Measurements from ENCODE around the gene TM2D3.

Gene TM2D3

GRCh38 chr15:101614001-101614585 lies 38.1 kb downstream of the TM2D3 start:
- TF ChIP-seq EZH2phosphoT487 (IDR thresholded peaks at IDR 0.05; ENCODE audit: low read depth) (no peak), CTCF (IDR thresholded peaks at IDR 0.05; ENCODE audit: low read depth, low read length) (no peak)
- Histone ChIP-seq H4K20me1 (ENCODE audit: insufficient read depth, low read length) (no peaks in the 10 kb centered on the region), H3K9me3 (ENCODE audit: insufficient read depth, low read length) (no peaks in the 10 kb centered on the region), H3K36me3 (replicated peaks; ENCODE audit: low read depth, low read length) (no peaks in the 10 kb centered on the region), H3K27ac (ENCODE audit: low read length) (no peak overlapping the region), H3K4me3 (ENCODE audit: low read length) (no peak overlapping the region), H3K27me3 (ENCODE audit: low read depth, low read length) (no peaks in the 10 kb centered on the region), H3K9ac (ENCODE audit: low read length) (no peak overlapping the region), H3K4me1 (ENCODE audit: low read length) (no peaks in the 10 kb centered on the region), H3K79me2 (ENCODE audit: low read length) (no peaks in the 10 kb centered on the region), H2AFZ (ENCODE audit: low read depth, low read length) (no peak overlapping the region), H3K4me2 (ENCODE audit: low read length) (no peak overlapping the region)

- no peak for TF ChIP-seq CTCF (IDR thresholded peaks at IDR 0.05; ENCODE audit: low read depth, low read length)
- no peak for TF ChIP-seq EZH2phosphoT487 (IDR thresholded peaks at IDR 0.05; ENCODE audit: low read depth)
- H3K4me1 ChIP-seq (ENCODE audit: low read length), result no peaks in the 10 kb centered on the region
- H3K79me2 ChIP-seq (ENCODE audit: low read length), result no peaks in the 10 kb centered on the region
- no peak overlapping the region for H3K4me3 ChIP-seq (ENCODE audit: low read length)
- no peaks in the 10 kb centered on the region for H3K36me3 ChIP-seq (replicated peaks; ENCODE audit: low read depth, low read length)
- no peaks in the 10 kb centered on the region for H3K9me3 ChIP-seq (ENCODE audit: insufficient read depth, low read length)
- no peaks in the 10 kb centered on the region for H3K27me3 ChIP-seq (ENCODE audit: low read depth, low read length)
- H3K27ac ChIP-seq (ENCODE audit: low read length), result no peak overlapping the region
- H4K20me1 ChIP-seq (ENCODE audit: insufficient read depth, low read length), result no peaks in the 10 kb centered on the region
- no peak overlapping the region for H2AFZ ChIP-seq (ENCODE audit: low read depth, low read length)
- no peak overlapping the region for H3K4me2 ChIP-seq (ENCODE audit: low read length)
- H3K9ac ChIP-seq (ENCODE audit: low read length), result no peak overlapping the region
Observed at GRCh38 chr15:101613130-101614000, 38.8 kb downstream of the TM2D3 start.

GRCh38 chr15:101612676-101613075 lies 39.5 kb downstream of the TM2D3 start:
- no peak overlapping the region for H3K27ac ChIP-seq (ENCODE audit: low read length)
- H3K79me2 ChIP-seq (ENCODE audit: low read length), result no peaks in the 10 kb centered on the region
- no peak overlapping the region for H3K9ac ChIP-seq (ENCODE audit: low read length)
- no peaks in the 10 kb centered on the region for H3K27me3 ChIP-seq (ENCODE audit: low read depth, low read length)
- H3K4me3 ChIP-seq (ENCODE audit: low read length), result no peak overlapping the region
- no peak overlapping the region for H3K4me2 ChIP-seq (ENCODE audit: low read length)
- no peaks in the 10 kb centered on the region for H3K9me3 ChIP-seq (ENCODE audit: insufficient read depth, low read length)
- H4K20me1 ChIP-seq (ENCODE audit: insufficient read depth, low read length), result no peaks in the 10 kb centered on the region
- TF ChIP-seq CTCF (IDR thresholded peaks at IDR 0.05; ENCODE audit: low read depth, low read length) (no peak), EZH2phosphoT487 (IDR thresholded peaks at IDR 0.05; ENCODE audit: low read depth) (no peak)
- no peaks in the 10 kb centered on the region for H3K36me3 ChIP-seq (replicated peaks; ENCODE audit: low read depth, low read length)
- no peak overlapping the region for H2AFZ ChIP-seq (ENCODE audit: low read depth, low read length)
- no peaks in the 10 kb centered on the region for H3K4me1 ChIP-seq (ENCODE audit: low read length)

GRCh38 chr15:101611580-101612299 lies 40.4 kb downstream of the TM2D3 start:
- Histone ChIP-seq H3K4me2 (ENCODE audit: low read length) (no peak overlapping the region), H3K36me3 (replicated peaks; ENCODE audit: low read depth, low read length) (no peaks in the 10 kb centered on the region), H3K27ac (ENCODE audit: low read length) (no peak overlapping the region), H3K9ac (ENCODE audit: low read length) (no peak overlapping the region), H2AFZ (ENCODE audit: low read depth, low read length) (no peak overlapping the region), H3K4me1 (ENCODE audit: low read length) (no peaks in the 10 kb centered on the region), H3K27me3 (ENCODE audit: low read depth, low read length) (no peaks in the 10 kb centered on the region), H3K9me3 (ENCODE audit: insufficient read depth, low read length) (no peaks in the 10 kb centered on the region), H3K4me3 (ENCODE audit: low read length) (no peak overlapping the region), H4K20me1 (ENCODE audit: insufficient read depth, low read length) (no peaks in the 10 kb centered on the region), H3K79me2 (ENCODE audit: low read length) (no peaks in the 10 kb centered on the region)
- TF ChIP-seq CTCF (IDR thresholded peaks at IDR 0.05; ENCODE audit: low read depth, low read length) (no peak), EZH2phosphoT487 (IDR thresholded peaks at IDR 0.05; ENCODE audit: low read depth) (no peak)
